Measurements from ENCODE around the gene TRH. TPM values are rescaled to one million over a fixed set of nuclear protein-coding genes. Genes with fewer than 3 reads are reported as not detected.
"Not testable (repeated sequence)": the region's sequence is repeated elsewhere in the genome, so short reads cannot be mapped to it uniquely, and the experiment has no call there.

Gene TRH
- polyA plus RNA-seq, 10 donors: 0.13 to 0.57 (median 0.35) TPM

DNA sequence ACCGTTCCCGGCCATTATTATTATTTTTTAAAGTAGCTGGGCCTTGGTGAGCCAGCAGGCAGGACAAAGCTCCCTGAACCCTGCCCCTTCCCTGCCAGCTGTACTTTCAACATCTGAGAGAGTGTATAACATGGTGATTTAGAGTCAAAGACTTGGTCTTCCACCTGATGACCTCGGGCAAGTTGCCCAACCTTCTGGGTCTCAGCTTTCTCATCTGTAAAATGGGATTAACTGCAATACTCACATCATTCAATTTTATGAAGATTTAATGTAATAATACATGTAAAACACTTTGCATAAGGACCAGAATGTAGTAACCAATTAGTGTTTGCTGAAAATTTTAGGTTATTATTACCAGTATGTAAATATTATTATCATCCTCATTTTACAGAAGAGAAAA, 11.9 kb upstream of the TRH start:
- DNase-seq: no peak

DNA sequence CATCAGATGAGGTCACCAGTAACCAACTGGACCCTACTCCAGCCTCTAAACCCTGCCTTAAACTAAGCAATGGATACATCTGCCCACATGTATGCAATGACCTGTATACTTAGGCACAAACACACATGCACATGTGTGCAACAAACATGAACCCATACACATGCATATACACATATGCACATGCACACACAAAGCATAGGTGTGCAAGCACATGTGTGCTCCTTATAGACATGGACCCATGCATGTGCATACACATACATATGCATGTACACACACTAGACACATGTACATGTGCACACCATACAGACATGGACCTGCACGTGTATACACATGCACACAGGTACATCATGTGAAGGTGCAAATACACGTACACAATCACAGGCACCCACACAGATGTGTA, 8.6 kb upstream of the TRH start:
- DNase-seq: no peak

DNA sequence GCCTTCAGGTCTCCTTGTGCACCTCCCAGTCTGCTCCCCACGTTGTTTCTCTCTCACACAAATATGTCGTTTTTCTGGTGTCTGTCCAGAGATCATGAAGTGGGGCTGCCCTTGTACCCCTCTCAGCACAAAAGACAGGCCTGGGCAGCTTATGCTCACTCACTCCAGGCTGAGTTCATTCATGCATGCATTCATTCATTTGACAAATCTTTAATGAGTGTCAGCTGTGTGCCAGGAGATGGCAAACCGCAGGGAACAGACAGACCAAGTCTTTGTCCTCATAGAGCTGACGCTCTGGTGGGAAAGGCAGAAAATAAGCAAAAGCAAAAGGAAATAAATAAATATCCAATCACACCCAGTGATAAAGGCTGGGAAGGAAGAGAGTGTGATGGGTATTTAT, 7.6 kb upstream of the TRH start:
- no peak for DNase-seq

DNA sequence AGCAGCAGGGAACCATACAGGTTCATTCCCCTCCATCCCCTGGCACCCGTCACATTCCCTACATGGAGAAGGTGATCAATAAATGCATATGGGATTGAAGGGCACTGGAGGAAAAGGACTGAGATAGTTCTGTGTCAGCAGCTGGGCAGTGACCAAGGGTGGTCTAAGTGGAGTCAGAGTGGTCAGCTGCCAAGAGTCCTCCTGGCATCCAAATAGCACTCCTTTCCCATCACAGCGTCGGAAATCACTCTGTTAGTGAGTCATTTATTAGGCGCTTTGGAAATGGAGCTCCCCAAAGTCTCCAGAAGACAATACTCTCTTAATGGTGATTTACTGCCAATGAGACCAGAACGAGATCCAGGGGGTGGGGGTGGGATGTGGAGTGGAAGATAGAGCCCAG, 6.8 kb upstream of the TRH start:
- no peak for DNase-seq

DNA sequence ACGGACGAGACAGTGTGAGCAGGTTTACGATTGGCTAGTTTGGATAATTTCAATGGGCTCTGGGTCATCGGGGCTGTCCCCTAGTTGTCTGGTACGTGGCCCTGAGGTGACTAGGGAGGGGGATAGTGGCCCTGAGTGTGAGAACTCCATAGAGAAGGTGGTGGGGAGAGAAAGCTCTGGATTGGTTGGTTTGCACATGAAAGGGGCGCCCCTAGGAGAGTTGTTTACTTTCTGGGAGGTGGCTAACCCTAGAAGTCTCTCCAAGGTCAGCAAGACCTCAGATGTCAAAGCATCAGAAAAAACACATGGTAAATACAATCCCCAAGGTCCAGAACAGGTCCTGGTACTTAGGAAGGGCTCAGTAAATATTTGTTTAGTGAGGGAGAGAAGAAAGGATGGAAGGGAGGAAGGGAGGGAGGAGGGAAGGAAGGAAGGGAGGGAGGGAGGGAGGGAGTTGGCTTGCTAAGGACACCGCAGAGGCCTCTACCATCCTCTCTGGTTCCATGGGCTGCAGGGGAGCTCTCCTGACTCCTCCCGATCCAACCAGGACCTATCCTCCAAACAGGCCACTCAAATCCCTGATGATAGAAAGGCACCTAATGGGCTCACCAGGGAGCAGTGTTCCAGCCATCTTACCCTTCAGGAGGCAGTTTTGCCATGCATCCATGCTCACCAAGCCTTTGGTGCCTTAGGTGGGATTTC, 3.0 kb upstream of the TRH start:
- DNase-seq: no peak

DNA sequence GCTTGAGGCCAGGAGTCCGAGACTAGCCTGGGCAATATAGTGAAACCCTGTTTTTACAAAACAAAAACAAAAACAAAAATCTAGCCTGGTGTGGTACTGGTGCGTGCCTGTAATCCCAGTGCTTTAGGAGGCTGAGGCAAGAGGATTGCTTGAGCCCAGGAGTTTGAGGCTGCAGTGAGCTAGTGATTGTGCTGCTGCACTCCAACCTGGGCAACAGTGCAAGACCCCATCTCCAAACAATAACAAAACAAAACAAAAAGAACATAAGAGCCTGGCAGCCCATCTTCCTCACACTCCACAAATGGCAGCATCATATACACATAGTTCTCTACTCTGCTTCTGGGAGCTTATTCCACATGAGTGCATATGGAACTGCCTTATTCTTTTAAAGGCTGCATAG, 2.2 kb upstream of the TRH start:
- no peak for DNase-seq

DNA sequence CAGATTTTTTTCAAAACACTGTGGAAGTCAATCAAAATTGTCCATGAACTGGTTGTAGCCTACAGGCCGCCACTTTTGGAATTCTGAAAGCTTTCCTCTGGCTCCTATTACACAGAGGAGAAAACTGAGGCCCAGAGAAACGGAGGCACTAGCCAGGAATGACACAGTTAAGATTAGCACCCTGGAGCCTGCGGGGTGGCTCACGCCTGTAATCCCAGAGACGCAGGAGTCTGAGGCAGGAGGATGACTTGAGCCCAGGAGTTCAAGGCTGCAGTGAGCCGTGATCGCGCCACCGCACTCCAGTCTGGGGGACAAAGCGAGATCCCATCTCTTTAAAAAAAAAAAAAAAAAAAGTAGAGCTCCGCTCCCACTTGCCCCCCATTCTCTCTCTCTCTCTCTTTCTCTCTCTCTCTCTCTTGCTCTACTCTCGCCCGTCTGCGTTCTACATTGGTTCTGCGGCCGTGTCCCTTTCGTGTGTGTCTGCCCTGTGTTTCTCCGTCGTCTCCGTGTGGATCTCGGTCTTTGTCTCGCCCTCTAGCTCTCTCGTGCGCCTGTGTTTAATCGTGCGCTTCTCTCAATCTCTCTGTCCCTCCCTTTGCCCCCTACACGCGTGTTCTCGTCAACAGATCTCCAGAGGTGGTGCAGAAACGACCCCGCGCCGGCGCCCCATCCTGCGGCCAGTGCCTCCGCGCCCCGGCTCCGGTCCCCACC, 512 bp upstream of the TRH start:
- DNase-seq: peak in 1 of 3 donors; percentile 49

DNA sequence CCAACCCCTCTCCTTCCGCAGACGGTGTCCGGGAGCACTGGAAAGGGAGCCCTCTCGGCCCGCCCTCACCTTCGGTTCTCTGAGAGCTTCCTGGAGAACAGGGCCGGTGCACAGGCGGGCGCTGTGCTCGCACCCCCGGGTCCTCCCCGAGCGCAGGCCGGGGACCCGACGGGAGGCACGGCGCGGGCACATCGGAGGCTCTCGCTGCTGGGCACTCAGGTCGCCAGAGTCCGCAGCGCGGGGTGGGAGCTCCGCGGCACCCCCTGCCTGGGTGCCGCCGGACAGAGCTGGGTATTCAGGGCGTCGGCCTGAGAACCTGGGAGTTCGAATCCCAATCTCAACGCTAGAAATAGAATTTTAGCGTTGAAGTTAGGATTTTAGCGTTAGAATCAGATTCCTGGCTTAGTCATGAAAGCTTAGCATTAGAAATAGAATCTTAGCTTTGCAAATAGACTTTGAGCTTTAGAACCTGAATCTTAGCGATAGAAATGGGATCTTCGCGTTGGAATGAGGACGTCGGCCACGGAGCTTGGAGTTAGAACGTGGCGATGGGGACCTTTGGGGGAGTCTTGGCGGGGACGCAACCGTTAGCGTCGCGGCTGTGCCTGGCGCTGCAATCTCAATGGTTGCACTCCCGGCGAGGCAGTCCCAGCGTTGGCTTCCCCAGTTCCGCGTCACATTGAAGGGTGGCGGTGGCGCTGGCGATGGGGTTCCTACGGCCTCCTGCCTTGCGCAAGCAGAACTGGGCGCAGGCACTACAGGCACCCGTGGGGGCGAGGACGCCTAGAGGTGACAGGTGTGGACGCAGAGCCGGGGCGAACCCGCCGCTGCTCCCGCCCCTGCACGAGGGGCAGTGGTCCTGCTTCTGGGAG, 549 bp downstream of the TRH start:
- DNase-seq: peak in 1 of 3 donors; percentile 52

DNA sequence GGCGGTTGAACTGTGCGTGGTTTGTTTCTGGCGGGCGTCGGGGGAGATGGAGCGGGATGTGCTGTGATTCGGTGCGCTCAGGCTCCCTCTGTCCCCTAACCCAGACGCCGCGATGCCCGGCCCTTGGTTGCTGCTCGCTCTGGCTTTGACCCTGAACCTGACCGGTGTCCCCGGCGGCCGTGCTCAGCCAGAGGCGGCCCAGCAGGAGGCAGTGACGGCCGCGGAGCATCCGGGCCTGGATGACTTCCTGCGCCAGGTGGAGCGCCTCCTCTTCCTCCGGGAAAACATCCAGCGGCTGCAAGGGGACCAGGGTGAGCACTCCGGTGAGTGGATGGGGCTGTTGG, 1.2 kb downstream of the TRH start:
- DNase-seq: peak in 1 of 3 donors; percentile 28

DNA sequence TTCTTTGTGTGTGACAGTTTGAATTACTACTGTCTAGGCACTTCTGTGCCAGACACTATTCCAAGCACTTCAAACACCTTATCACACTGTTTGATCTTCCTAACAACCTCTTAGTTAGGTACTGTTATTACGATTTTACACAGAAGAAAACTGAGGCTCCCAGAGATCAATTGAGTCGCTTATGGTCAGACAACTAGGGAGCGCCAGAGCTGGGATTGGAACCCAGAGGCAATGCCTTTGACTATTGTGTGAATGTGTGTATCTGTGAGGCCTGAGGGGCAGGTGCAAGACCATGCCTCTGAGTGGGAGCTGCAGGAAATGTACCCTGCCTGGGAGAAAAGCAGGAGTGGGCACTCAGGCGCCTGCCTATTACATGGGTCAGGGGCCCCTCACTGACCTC, 1.8 kb downstream of the TRH start:
- DNase-seq: no peak

DNA sequence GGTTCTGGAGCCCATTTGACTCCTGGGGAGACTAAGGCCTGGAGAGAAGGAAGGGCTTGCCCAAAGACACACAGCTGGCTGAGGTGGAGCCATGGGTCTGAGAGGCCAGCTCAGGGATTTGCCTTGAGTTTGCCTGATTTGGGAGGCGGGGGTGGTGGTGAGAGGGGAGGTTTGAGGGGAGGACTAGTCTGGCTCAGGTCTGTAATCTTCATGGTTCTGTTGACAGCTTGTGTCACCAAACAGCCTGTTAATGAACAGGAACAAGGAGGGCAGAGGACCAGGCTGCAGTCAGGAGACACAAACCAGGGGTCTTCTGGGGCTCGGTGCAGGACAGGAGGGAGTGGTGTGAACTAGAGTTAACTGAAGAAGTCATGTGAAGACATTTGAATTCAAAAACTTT, 3.6 kb downstream of the TRH start:
- no peak for DNase-seq

DNA sequence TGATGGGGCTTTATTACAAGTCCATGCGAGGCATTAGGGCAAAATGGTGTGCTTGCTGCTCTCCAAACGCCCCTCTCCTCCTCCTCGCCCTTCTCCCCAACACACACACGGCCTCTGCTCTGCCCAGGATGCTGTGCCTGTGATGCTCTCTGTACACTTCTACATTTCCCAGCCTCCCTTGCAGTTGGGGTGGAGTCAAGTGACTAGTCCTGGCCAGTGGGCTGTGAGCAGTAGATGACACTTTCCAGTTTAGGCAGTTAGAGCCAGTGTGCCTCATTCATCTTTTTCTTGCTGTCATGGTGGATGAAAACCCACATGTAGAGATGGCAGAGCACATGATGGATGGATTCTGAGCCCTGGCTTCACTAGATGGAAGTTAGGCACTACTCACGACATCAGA, 5.4 kb downstream of the TRH start:
- DNase-seq: no peak

DNA sequence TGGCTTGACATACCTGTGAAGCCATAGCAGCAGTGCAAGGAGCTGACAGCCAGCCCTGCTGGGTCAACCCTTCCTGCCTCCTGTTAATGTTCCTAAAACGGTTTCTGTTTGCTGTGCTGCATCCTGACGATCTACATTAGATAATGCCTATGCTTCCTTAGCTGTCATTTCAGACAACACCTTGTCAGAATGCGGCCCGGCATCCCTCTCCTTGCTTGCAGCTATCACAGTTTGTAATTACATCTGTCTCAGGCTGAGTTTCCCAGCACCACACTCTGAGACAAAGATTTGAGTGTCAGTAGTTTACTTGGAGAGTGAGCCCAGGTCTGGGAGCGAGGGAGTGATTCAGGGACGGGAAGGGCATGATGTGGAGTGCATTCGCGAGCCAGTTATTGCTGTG, 9.0 kb downstream of the TRH start:
- DNase-seq: no peak

DNA sequence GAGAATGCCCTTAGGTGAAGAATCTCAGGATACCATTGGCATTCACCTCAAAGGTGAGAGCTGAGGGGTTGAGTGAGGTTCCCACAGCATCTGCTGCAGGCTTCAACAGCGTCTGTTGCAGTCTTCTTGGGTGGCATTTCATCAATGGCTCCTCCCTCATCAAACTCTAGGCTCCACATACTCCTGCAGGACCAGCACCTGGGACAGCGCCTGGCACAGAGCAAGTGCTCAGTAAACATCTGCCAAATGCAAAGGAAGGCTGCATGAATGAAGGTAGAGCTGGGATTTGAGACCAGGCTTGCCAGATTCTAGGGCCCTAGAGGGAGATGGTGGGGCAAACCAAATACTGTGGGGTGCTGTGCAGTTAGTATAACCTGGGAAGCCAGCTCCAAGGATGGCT, 9.6 kb downstream of the TRH start:
- DNase-seq: no peak

DNA sequence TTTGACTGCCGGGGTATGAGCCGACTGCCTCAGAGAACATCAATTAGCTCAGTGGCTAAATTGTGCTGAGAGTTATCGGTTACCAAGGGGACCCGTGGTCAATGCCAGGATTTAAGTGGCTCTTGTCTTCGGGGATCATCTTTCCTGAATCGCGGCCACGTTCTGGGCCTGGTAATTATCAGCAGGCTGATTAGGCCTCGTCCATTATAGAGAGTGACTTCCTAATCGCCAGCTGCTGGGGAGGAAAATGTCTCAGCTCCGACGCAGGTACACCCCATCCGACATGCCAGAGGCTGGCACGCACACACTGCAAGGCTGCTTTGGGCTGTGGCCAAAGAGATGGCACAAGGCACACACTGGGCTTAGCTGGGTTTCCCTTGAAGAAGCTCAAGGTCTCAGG, 10.6 kb downstream of the TRH start:
- no peak for DNase-seq

DNA sequence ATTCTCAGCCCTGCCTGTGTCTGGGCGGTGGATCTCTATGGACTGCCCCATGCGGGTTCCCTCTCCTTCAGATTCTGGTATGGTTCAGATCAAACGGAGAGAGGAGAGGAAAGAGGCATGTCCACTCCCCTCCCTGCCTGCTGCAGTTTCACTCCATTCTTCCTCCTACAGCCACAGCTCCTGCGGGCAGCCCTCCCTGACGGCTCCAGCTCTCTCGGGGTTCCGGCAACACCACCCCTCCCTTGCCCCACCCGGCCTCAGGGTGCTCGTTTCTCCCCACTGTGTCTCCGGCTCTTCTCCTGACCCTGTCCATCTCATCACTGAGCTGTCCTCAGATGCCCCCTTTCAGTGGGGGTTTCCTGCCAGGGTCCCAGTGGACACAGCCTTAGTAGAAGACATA, 13.9 kb downstream of the TRH start:
- no peak for DNase-seq

DNA sequence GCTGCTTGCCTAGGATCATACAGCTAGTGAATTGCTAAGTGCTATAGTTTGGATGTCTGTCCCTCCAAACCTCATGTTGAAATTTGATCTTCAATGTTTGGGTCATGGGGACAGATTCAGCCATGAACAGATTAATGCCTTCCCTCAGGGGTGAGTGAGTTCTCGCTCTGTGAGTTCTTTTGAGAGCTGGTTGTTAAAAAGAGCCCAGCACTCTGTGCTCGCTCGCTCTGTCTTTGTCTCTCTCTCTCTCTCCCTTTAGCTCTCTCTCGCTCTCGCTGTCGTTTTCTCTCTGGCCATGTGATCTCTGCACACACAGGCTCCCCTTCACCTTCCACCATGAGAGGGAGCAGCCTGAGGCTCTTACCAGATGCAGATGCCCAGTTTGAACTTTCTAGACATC, 14.9 kb downstream of the TRH start:
- no peak for DNase-seq

DNA sequence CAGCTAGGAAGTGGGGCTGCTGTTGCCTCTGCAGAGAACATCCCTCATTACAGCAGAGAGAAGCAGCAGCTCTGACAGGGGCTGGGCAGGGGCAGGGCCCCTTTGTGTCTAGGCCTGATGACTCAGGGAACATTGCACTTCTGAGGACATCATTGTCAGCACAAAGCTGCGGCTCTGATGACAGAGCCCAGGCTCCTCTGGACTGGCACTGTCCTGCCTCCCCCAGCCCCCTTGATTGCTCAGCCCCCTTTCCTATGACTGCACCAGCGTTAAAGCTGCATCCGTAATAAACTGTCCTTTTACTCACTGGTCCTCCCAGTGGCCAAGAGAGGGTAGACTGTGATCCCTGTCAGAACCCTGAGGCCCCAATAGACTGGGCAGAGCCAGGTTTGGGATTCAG, 18.3 kb downstream of the TRH start:
- no peak for DNase-seq

DNA sequence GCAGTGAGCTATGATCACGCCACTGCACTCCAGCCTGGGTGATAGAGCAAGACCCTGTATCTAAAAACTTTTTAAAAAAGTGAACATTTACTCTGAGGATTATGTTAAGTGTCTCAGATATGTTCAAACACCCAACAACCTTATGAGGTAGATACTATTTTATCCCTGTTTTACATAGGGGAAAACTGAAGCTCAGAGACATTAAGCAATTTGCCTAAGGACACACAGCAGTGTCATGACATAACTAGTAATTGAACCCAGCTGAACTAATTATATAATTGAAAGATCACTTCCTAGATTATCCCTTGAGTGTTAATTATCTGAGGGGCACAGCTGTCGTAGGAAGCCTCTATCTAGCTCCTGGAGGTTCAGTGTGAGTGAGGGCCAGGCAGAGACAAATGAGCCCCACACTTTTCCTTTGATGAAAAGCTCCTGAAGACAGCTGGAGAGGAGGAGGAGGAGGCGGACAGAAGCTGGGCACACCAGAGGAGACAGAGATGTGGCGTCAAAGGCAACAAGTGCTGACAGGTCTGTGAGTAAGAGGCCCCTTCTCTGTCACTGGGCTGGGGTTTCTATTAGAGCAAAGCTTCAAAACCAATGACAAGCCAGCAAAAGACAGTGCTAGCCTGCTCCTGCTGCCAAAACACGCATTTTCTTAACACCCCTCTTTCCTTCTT, 20.5 kb downstream of the TRH start:
- DNase-seq: no peak

DNA sequence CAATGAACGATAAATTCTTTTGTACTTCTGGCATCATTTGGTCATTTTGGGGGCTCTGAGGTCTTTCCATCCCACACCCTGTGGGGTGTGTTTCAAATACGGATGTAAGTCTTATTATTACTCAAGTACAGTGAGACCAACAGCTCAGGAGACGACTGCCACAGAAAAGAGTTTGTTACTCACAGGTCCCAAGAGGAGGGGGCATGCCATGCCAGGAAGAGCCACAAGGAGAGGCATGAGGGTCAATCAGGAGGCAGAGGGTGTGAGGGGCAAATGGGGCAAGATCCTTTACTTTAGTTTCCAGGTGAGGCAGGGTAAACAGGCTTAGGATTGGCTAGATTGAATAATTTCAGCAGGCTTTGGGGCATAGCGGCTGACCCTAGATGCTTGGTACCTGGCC, 21.6 kb downstream of the TRH start:
- no peak for DNase-seq

DNA sequence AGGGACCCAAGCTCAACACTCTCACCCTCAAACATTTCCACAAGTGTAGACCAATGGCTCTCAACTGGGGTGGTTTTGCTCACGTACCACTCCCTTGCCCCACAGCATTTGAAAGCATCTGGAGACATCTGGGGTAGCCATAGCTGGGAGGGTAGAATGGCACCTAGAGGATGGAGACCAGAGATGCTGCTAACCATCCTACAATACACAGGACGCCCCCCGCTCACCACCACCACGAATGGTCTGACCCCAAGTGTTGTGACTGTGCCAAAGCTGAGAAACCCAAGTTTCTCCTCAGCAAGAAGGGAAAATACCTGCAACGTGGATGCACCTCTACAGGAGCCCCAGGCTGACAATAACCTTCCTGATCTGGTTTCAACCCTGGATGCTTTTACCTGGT, 24.7 kb downstream of the TRH start:
- DNase-seq: not testable (repeated sequence)

Measured in muscle of back (tissue), 11 donors.